Brain microvascular endothelial cell (primary cell): Measurements from ENCODE around the gene CLPSL1.

Experiments used
- DNase-seq: peaks from one replicate; pipeline ENCODE4 v3.0.0-alpha.2; 2020
- H3K27ac ChIP-seq: fragments of 250-450 bp; sonication (Bioruptor Pico); 2 replicates; pipeline ENCODE4 v1.5.1; 2020; ENCODE audit warnings: mild to moderate bottlenecking, moderate library complexity
- H3K27me3 ChIP-seq: fragments of 250-450 bp; sonication (Bioruptor Pico); replicated peaks from 2 replicates; pipeline ENCODE4 v1.5.1; 2020; ENCODE audit warnings: mild to moderate bottlenecking
- H3K36me3 ChIP-seq: fragments of 250-450 bp; sonication (Bioruptor Pico); replicated peaks from 2 replicates; pipeline ENCODE4 v1.5.1; 2020; ENCODE audit warnings: mild to moderate bottlenecking
- H3K4me3 ChIP-seq: 2 replicates; pipeline ENCODE4 v1.5.1; 2011; ENCODE audit warnings: low read depth, mild to moderate bottlenecking, control low read depth, low read length, moderate library complexity
- in situ Hi-C: cut with HindIII; loops from 2 replicates; pipeline ENCODE4 v1.10.0; 2017; ENCODE audit warnings: low sequenced_read_pairs, low pct_ligation_motif_present
- TF ChIP-seq, protein P1 (sequence below): IDR thresholded peaks from 2 replicates; pipeline ENCODE4 v1.5.1; 2011; ENCODE audit warnings: low read depth, mild to moderate bottlenecking, moderate library complexity, low read length, control low read depth, inconsistent platforms; ENCODE audit errors: missing control alignments

CLPSL1 gene

GRCh38 chr6:35777356-35778102, 3.3 kb upstream of the CLPSL1 start:
- H3K27me3 ChIP-seq: peaks cover 8% of the 10 kb centered on the region
- TF ChIP-seq, protein P1, sequence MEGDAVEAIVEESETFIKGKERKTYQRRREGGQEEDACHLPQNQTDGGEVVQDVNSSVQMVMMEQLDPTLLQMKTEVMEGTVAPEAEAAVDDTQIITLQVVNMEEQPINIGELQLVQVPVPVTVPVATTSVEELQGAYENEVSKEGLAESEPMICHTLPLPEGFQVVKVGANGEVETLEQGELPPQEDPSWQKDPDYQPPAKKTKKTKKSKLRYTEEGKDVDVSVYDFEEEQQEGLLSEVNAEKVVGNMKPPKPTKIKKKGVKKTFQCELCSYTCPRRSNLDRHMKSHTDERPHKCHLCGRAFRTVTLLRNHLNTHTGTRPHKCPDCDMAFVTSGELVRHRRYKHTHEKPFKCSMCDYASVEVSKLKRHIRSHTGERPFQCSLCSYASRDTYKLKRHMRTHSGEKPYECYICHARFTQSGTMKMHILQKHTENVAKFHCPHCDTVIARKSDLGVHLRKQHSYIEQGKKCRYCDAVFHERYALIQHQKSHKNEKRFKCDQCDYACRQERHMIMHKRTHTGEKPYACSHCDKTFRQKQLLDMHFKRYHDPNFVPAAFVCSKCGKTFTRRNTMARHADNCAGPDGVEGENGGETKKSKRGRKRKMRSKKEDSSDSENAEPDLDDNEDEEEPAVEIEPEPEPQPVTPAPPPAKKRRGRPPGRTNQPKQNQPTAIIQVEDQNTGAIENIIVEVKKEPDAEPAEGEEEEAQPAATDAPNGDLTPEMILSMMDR: no peak
- no peaks in the 10 kb centered on the region for H3K36me3 ChIP-seq
- H3K27ac ChIP-seq: no peak overlapping the region
- H3K4me3 ChIP-seq: no peak overlapping the region
- no peak for DNase-seq
- in situ Hi-C loops: no loop called here

GRCh38 chr6:35778437-35778836, 2.4 kb upstream of the CLPSL1 start:
- Histone ChIP-seq H3K27me3 (peaks cover 8% of the 10 kb centered on the region), H3K36me3 (no peaks in the 10 kb centered on the region), H3K4me3 (no peak overlapping the region), H3K27ac (no peak overlapping the region)
- no peak for DNase-seq
- TF ChIP-seq, protein P1: no peak
- in situ Hi-C loops: no loop called here

DNA sequence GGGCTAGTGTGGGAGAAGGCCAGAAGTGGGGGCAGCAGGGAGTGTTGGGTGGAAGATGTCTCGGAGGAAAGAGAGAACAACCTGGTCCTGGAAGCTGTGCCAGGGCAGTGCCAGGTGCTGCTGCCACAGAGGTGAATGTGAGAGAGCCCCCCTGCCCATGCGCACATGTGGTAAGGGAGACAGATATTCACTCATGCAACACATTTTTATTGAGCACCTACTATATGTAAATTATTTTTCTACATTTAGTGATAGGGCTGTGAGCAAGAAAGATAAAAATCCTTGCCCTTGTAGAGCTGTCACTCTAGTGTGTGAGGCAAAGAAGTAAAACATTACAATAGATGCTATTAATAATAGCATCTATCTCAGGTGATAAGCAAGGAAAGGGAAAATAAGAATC, 471 bp downstream of the CLPSL1 start:
- Histone ChIP-seq H3K27ac (no peak overlapping the region), H3K4me3 (no peak overlapping the region), H3K27me3 (peaks cover 11% of the 10 kb centered on the region), H3K36me3 (no peaks in the 10 kb centered on the region)
- in situ Hi-C loops: no loop called here
- TF ChIP-seq, protein P1: no peak
- DNase-seq: no peak

GRCh38 chr6:35782424-35782823, 1.6 kb downstream of the CLPSL1 start:
- H3K36me3 ChIP-seq: no peaks in the 10 kb centered on the region
- no peak for DNase-seq
- H3K27me3 ChIP-seq: peaks cover 19% of the 10 kb centered on the region
- in situ Hi-C loops: no loop called here
- TF ChIP-seq, protein P1: no peak
- no peak overlapping the region for H3K4me3 ChIP-seq
- no peak overlapping the region for H3K27ac ChIP-seq

DNA sequence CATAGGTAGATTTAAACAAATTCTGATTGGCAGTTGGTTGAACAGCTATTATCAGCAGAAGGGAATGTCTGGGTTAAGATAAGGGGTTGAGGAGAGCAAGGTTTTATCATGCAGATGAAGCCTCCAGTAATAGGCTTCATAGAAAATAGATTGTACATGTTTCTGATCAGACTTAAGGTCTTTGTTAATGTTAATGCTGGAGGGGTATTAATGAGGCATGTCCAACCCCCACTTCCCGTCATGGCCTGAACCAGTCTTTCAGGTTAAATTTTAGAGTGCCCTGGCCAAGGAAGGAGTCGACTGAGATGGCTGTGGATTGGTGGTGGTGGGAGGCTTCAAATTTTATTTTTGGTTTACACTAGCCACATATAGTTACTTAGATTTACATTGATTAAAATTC, 3.4 kb downstream of the CLPSL1 start:
- Histone ChIP-seq H3K36me3 (no peaks in the 10 kb centered on the region), H3K4me3 (no peak overlapping the region), H3K27ac (no peak overlapping the region), H3K27me3 (peaks cover 32% of the 10 kb centered on the region)
- TF ChIP-seq, protein P1: no peak
- no peak for DNase-seq
- in situ Hi-C loops: no loop called here

DNA sequence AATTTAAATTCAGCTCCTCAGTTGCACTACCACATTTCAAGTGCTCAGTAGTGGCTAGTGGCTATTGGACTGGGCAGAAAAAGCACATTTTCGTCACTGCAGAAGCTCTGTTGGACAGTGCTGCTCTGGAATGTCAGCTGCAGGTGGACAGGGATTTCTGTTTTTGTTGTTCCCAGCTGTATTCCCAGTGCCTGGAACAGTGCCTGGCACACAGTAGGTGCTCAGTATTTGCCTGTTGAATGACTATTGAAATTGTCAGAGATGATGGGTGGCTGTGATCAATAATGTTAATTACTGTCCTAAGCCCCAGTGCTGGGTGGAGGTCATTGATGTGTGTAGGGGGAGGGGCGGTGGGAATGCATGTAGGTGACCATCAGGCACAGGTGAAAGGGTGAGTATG, 5.5 kb downstream of the CLPSL1 start:
- in situ Hi-C loops: no loop called here
- Histone ChIP-seq H3K4me3 (no peak overlapping the region), H3K27ac (no peak overlapping the region), H3K36me3 (no peaks in the 10 kb centered on the region), H3K27me3 (peaks cover 40% of the 10 kb centered on the region)
- no peak for DNase-seq
- TF ChIP-seq, protein P1: no peak
